K562 (cell line): ENCODE data around the gene WARS2. TPM values are rescaled to one million over a fixed set of nuclear protein-coding genes. Genes with fewer than 3 reads are reported as not detected.

Source experiments
- ATAC-seq: fragments of 200-7000 bp; cut with Tn5 transposase; 3 replicates; pipeline ENCODE4 v1.9.1; 2020; ENCODE audit warnings: moderate library complexity
- BruUV-seq: library from RNA; stranded (reverse); fragments of 400-500 nt; replicated peaks from 2 replicates; lab custom pipeline; 2021; lab: Mats Ljungman, UMichigan
- CTCF ChIA-PET: fragments of 300-600 bp; formaldehyde crosslinking; extraction: SDS; loops from one replicate; lab custom pipeline; 2021; ENCODE audit warnings: low intra/inter-chr PET ratio; lab: Yijun Ruan, JAX
- POLR2A ChIA-PET: fragments of 300-600, 350-650 bp; sonication (Branson Sonifier 250); formaldehyde crosslinking; extraction: SDS; loops from one replicate; lab custom pipeline; 2021; ENCODE audit warnings: antibody characterized with exemption, inconsistent platforms; lab: Yijun Ruan, JAX
- DNase-seq, 4 experiments: peaks; one replicate each; pipeline versions ENCODE4 v3.0.0 to v3.0.0-alpha.2; 2011 to 2018; ENCODE audit warnings: low spot score in 3 of 4, mixed read lengths in 3 of 4; ENCODE audit errors: extremely low read depth in 1 of 4
- FAIRE-seq: peaks from 2 replicates; lab custom pipeline; 2011; peaks lifted over from hg19 to GRCh38; lab: Jason Lieb, UNC
- H2AFZ ChIP-seq: 2 replicates; pipeline ENCODE4 v1.6.0; 2011; ENCODE audit warnings: low read depth, low read length, control low read depth, inconsistent platforms
- H3K27ac ChIP-seq: fragments of 200-600 bp; 3 replicates; pipeline ENCODE4 v1.8.0; 2011; ENCODE audit warnings: low read depth, mild to moderate bottlenecking, control low read depth, inconsistent platforms, low read length, moderate library complexity, mixed read lengths; ENCODE audit errors: extremely low read depth
- H3K27me3 ChIP-seq, 2 experiments: fragments of 300-600 bp in 1 of 2; 2 replicates in 1 of 2; 3 replicates in 1 of 2; pipeline versions ENCODE4 v1.6.0 to v1.8.0; 2011; ENCODE audit warnings: inconsistent platforms in 2 of 2, low read length in 2 of 2, mild to moderate bottlenecking in 1 of 2, mixed read lengths in 1 of 2, moderate library complexity in 1 of 2; ENCODE audit not compliant: control insufficient read depth in 2 of 2, insufficient read depth in 2 of 2
- H3K36me3 ChIP-seq: fragments of 300-600 bp; 3 replicates; pipeline ENCODE4 v1.8.0; 2011; ENCODE audit warnings: mild to moderate bottlenecking, low read length, inconsistent platforms; ENCODE audit not compliant: control insufficient read depth, insufficient read depth
- H3K4me1 ChIP-seq, 2 experiments: fragments of 200-600 bp in 1 of 2; replicated peaks in 1 of 2; 2 replicates in 1 of 2; 3 replicates in 1 of 2; pipeline versions ENCODE4 v1.5.1 to v1.8.0; 2011; ENCODE audit warnings: inconsistent platforms in 2 of 2, low read length in 2 of 2, mild to moderate bottlenecking in 1 of 2, mixed read lengths in 1 of 2, moderate library complexity in 1 of 2; ENCODE audit not compliant: control insufficient read depth in 2 of 2, insufficient read depth in 2 of 2
- H3K4me2 ChIP-seq: 2 replicates; pipeline ENCODE4 v1.6.1; 2011; ENCODE audit warnings: low read length, control low read depth, inconsistent platforms, mixed read lengths; ENCODE audit not compliant: insufficient read depth
- H3K4me3 ChIP-seq: fragments of 200-600 bp; sonication (generic), shearing (Covaris generic); 2 replicates; pipeline ENCODE4 v1.5.1; 2016; ENCODE audit warnings: control low read depth, inconsistent platforms
- H3K79me2 ChIP-seq: fragments of 200-600 bp; 3 replicates; pipeline ENCODE4 v1.8.0; 2011; ENCODE audit warnings: low read length, inconsistent platforms; ENCODE audit not compliant: control insufficient read depth, insufficient read depth
- H3K9ac ChIP-seq, 2 experiments: 2 replicates each; pipeline versions ENCODE4 v1.6.0 to v1.6.1; 2011; ENCODE audit warnings: low read depth in 2 of 2, low read length in 2 of 2, control low read depth in 1 of 2, inconsistent platforms in 1 of 2, mild to moderate bottlenecking in 1 of 2, mixed read lengths in 1 of 2; ENCODE audit not compliant: insufficient read depth in 1 of 2
- H3K9me1 ChIP-seq: one replicate; pipeline ENCODE4 v1.6.0; 2011; ENCODE audit warnings: inconsistent platforms, mild to moderate bottlenecking, low read length, moderate library complexity; ENCODE audit not compliant: control insufficient read depth, insufficient read depth
- H3K9me3 ChIP-seq: replicated peaks from 2 replicates; pipeline ENCODE4 v1.5.1; 2011; ENCODE audit warnings: low read depth, low read length, inconsistent platforms; ENCODE audit not compliant: control insufficient read depth, insufficient read depth
- H4K20me1 ChIP-seq: replicated peaks from 2 replicates; pipeline ENCODE4 v1.6.1; 2011; ENCODE audit warnings: low read length, inconsistent platforms, mixed read lengths; ENCODE audit not compliant: control insufficient read depth, insufficient read depth
- ARID1B ChIP-seq: fragments of 450-650 bp; IDR thresholded peaks from 2 replicates; pipeline ENCODE4 v1.6.1; 2016; ENCODE audit warnings: antibody characterized with exemption, mild to moderate bottlenecking, inconsistent platforms
- CBFA2T2 ChIP-seq: fragments of 450-650 bp; conservative IDR thresholded peaks from 2 replicates; pipeline ENCODE4 v1.6.1; 2017; ENCODE audit warnings: mild to moderate bottlenecking
- CBFA2T3 ChIP-seq: fragments of 450-650 bp; IDR thresholded peaks from 2 replicates; pipeline ENCODE4 v1.6.1; 2017
- DPF2 ChIP-seq: fragments of 450-650 bp; IDR thresholded peaks from 2 replicates; pipeline ENCODE4 v1.6.1; 2016
- ESRRA ChIP-seq: fragments of 450-650 bp; IDR thresholded peaks from 2 replicates; pipeline ENCODE4 v1.6.1; 2014; ENCODE audit warnings: low read depth, mild to moderate bottlenecking, moderate library complexity, borderline replicate concordance
- HDAC1 ChIP-seq, 2 experiments: fragments of 450-650 bp; IDR thresholded peaks; 2 replicates each; pipeline ENCODE4 v1.6.1; 2016 to 2017; ENCODE audit warnings: inconsistent platforms in 1 of 2, mild to moderate bottlenecking in 1 of 2, moderate library complexity in 1 of 2
- KDM1A ChIP-seq, 2 experiments: fragments of 450-650 bp; IDR thresholded peaks; 2 replicates each; pipeline ENCODE4 v1.6.1; 2016; ENCODE audit warnings: mild to moderate bottlenecking in 2 of 2
- NFIC ChIP-seq: fragments of 450-650 bp; IDR thresholded peaks from 2 replicates; pipeline ENCODE4 v1.6.1; 2017; ENCODE audit warnings: mild to moderate bottlenecking, inconsistent platforms
- PHF21A ChIP-seq: fragments of 450-650 bp; IDR thresholded peaks from 2 replicates; pipeline ENCODE4 v1.6.1; 2017; ENCODE audit warnings: low read depth, borderline replicate concordance
- PRPF4 ChIP-seq: fragments of 200-400 bp; formaldehyde crosslinking; IDR thresholded peaks from one replicate; pipeline ENCODE4 v1.6.1; 2017; ENCODE audit warnings: low read length, low read depth, mild to moderate bottlenecking; ENCODE audit not compliant: insufficient read depth, poor library complexity, severe bottlenecking
- SIRT6 ChIP-seq: IDR thresholded peaks from one replicate; pipeline ENCODE4 v1.6.1; 2012; ENCODE audit warnings: low read depth, mild to moderate bottlenecking, control low read depth, inconsistent platforms, low read length, moderate library complexity
- SMARCA4 ChIP-seq: fragments of 450-650 bp; IDR thresholded peaks from 2 replicates; pipeline ENCODE4 v1.6.1; 2016
- TAL1 ChIP-seq: fragments of 450-650 bp; IDR thresholded peaks from 2 replicates; pipeline ENCODE4 v1.6.1; 2016; ENCODE audit warnings: mild to moderate bottlenecking
- TOE1 ChIP-seq, 2 experiments: fragments of 450-650 bp in 1 of 2; sonication (generic) in 1 of 2; formaldehyde crosslinking in 1 of 2; IDR thresholded peaks; 2 replicates each; pipeline versions ENCODE4 v1.7.1 to v1.8.0; 2016 to 2022; ENCODE audit warnings: borderline replicate concordance in 2 of 2, mild to moderate bottlenecking in 2 of 2, antibody characterized with exemption in 1 of 2, inconsistent platforms in 1 of 2, low read depth in 1 of 2, missing genetic modification reagents in 1 of 2, moderate library complexity in 1 of 2
- WGBS: fragments of 100-300 bp; shearing (Covaris generic); methylation state at CpG from one replicate; pipeline ENCODE4 v1.1.6; 2016; ENCODE audit warnings: low coverage, mixed read lengths; ENCODE audit not compliant: insufficient coverage; ENCODE audit errors: missing lambda C conversion rate; 5-methylcytosine and 5-hydroxymethylcytosine counted together
- in situ Hi-C: fragments of 300-500 bp; cut with MboI; formaldehyde crosslinking; loops from 4 replicates; pipeline ENCODE4 v1.15.0; 2018; ENCODE audit warnings: inconsistent platforms, mixed read lengths
- intact Hi-C: fragments of 100-400 bp; cut with micrococcal nuclease; formaldehyde crosslinking; loops from 2 replicates; pipeline ENCODE4 v1.14.2; 2022
- polyA plus RNA-seq, 8 experiments: library from polyadenylated mRNA; depleted of rRNA in 4 of 8; stranded (reverse) in 5 of 8; unstranded in 3 of 8; fragments of >200 nt; fragmentation: Nextera tagmentation in 2 of 8; fragmentation: Illumina TruSeq in 1 of 8; extraction: Ambion mirVana in 2 of 8; extraction: Trizol in 1 of 8; gene quantifications; 2 replicates each; pipeline versions ENCODE4 v1.2.1 to v1.2.3, GENCODE V29; 2011 to 2014; ENCODE audit warnings: inconsistent platforms in 1 of 8, missing spikeins in 1 of 8
- total RNA-seq, 7 experiments: library from RNA; depleted of rRNA in 6 of 7; stranded (reverse); fragments of >200 nt in 6 of 7; fragmentation: Illumina TruSeq in 2 of 7; extraction: Trizol in 2 of 7; gene quantifications; 2 replicates each; pipeline versions ENCODE4 v1.2.1 to v1.2.3, GENCODE V29; 2011 to 2021; ENCODE audit warnings: low replicate concordance in 1 of 7

WARS2 gene
- total and polyA plus RNA-seq, 9 of the 15 experiments (the other 6 are each of a cell fraction or from before 2014, with no cell fraction given): 5.7 to 18.0 (median 16.9) TPM

GRCh38 chr1:119068427-119068826 is 72.0 kb downstream of the WARS2 start:
- POLR2A ChIA-PET: interaction anchor here (1.2 kb wide), 1 partner anchor 12 kb away, joined by 4 read pairs; no protein-coding TSS in a partner anchor
- intact Hi-C loops (no loop called here), in situ Hi-C loops (no loop called here)
- Histone ChIP-seq H3K4me1 (peaks cover 11 to 12% of the 10 kb centered on the region in 2 experiments; a peak in 4 of 5 replicates), H3K9me3 (no peaks in the 10 kb centered on the region), H3K9ac (0 out of 4 replicates have a peak overlapping the region, but pooled peaks of 1 of the 2 experiments have one; percentile 4), H3K4me2 (peak overlapping the region; percentile 27; the same call in 1 of the 2 replicates), H3K27me3 (no peaks in the 10 kb centered on the region), H3K79me2 (no peaks in the 10 kb centered on the region), H2AFZ (peak overlapping the region; percentile 30; the same call in 1 of the 2 replicates), H4K20me1 (no peaks in the 10 kb centered on the region), H3K36me3 (no peaks in the 10 kb centered on the region), H3K9me1 (no peaks in the 10 kb centered on the region), H3K4me3 (no peak overlapping the region), H3K27ac (peak overlapping the region; percentile 31; the same call in 1 of the 3 replicates)
- BruUV-seq: no TSS peak
- DNase-seq (peak in 3 of 4 experiments; percentile 18 to 62 (median 47)), ATAC-seq (peak; percentile 91), FAIRE-seq (peak; percentile 29)
- TF ChIP-seq CBFA2T2 (peak; percentile 34; the same call in 1 of the 2 replicates), PRPF4 (no peak), TAL1 (peak; percentile 23; the same call in 1 of the 2 replicates), SMARCA4 (0 out of 2 replicates have a peak, but pooled peaks have one; percentile 19), SIRT6 (no peak), TOE1 (IDR thresholded peaks at IDR 0.05; ENCODE audit: borderline replicate concordance) (no peak), TOE1 (CRISPR knock-in tag; IDR thresholded peaks at IDR 0.05; ENCODE audit: borderline replicate concordance, low read depth) (no peak), DPF2 (0 out of 2 replicates have a peak, but pooled peaks have one; percentile 35), HDAC1 (IDR thresholded peaks at IDR 0.05) (peak in 1 of 2 experiments; percentile 36; a peak in 1 of 4 replicates), NFIC (peak; percentile 86), CBFA2T3 (peak; percentile 60), ARID1B (peak; percentile 51), PHF21A (no peak), ESRRA (0 out of 2 replicates have a peak, but pooled peaks have one; percentile 13), KDM1A (IDR thresholded peaks at IDR 0.05) (0 out of 4 replicates have a peak, but pooled peaks of 1 of the 2 experiments have one; percentile 15)
- WGBS: 14% methylated on average over 4 of the region's 4 CpGs
- CTCF ChIA-PET: no interaction called here
